ENCODE measurements around the gene NPAS3.

NPAS3 gene

GRCh38 chr14:33560718-33561431 lies 622.2 kb downstream of the NPAS3 start:
- no peak for DNase-seq (ENCODE audit: low spot score)

GRCh38 chr14:33561488-33562175 lies 623.0 kb downstream of the NPAS3 start:
- DNase-seq (ENCODE audit: low spot score): no peak

- no peak for DNase-seq (ENCODE audit: low spot score)
Observed at GRCh38 chr14:33563191-33563900, 624.7 kb downstream of the NPAS3 start.

GRCh38 chr14:33563901-33564197 lies 625.2 kb downstream of the NPAS3 start:
- no peak for DNase-seq (ENCODE audit: low spot score)

DNA sequence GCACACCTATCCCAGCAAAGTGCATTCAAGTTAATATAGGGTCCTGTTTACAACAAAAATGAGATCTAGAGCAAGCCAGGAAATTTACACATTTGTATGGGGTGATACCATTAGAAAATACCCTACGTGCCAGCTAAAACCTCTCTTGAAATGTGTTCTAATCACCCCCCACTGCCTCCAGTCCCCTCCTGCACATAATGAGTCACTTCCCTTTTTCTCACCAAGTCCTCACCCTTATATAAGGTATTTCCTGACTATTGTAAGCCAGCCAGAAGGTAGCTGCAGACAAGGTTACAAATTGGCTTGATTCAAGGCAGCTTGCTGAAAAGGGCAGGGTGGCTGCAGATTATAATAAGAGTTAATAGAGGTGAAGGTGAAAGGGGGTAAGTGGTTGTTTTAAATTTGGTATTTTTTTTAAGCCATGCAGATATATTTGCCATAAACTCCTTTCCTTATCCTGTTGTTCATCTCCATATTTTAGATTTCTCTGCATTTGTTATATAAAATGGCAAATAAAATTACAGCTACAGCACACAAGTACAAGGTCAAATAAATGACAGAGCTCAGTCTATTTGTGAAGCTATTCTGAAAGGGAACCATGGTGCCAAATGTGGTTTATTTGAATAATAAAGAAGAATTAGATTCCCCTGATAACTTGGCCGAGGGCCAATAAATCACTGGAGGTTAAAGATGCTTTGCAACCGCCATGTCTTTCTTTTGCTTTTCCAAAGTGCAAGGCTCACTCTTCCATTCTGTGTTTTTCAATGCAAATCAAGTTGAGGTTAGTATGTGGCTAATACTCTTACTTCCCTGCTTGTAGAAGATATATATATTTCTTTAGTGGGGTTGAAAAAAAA lies 626.3 kb downstream of the NPAS3 start:
- DNase-seq (ENCODE audit: low spot score): peak; percentile 14

DNA sequence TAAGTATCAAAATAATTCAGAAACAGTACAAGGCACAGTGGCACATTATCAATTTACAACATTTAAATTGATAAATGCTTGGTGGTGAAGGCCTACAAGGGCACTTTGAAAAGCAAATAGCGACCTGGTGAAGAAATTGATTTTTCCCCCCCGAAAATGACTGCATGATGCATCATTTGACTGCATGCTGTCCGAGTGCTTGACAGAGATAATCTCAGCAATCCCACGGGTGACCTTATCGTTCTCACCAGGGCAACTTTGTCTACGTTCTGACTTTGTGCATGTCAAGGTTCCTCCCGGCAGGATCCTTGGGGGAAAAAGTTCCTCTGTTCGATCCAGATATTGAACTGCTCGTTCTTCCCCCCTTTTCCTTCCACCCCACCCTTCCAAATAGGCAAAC lies 627.4 kb downstream of the NPAS3 start:
- DNase-seq (ENCODE audit: low spot score): no peak

DNA sequence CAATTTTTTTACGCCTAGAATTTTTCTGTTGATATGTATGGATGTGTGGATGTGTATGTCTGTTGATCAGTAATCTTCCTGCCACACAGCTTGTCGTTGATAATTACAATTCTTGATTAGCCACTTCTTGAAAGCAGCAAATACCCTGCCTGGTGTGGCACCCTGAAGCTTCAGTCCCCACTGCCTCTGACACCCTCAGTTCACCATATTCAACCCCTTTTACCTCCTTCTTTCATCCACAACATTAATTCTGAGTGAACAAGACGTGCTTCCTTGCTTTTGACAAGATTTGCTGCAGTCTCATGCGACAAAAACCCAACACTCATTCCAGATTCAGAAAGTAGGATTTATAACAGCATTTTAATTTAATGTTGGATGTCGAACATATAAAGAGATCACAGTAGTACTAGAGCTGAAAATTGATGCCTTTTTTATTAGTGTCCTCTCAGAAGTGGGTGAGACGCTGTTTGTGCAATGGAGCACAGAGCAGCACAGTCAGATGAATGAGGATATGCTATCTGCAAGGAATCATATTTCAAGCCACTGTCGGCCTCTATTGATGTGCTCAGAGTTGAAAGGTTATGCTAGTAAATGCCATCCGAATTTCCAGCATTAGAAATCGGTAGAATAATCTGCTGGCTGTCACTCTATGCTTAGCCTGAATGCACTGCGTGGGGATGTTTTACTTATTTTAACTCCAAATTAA lies 628.5 kb downstream of the NPAS3 start:
- DNase-seq (ENCODE audit: low spot score): no peak

DNA sequence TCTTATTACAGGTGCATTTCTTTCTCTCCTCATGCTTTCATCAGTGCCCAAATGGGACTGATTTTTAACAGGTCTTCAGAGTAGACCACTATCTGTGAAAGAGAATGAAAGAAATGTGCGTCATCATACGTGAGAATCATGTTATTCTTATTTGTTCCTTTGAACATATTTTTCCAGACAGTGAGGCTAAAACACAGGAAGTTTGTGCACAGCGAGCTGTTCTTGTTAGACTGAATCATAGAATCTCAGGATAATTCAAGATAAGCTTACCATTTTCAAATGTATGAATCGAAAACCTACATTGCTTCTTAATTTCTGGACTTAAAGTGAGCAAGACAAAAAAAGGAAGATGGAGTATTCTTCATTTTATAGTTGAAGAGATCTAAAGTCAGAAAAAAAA lies 629.1 kb downstream of the NPAS3 start:
- no peak for DNase-seq (ENCODE audit: low spot score)

GRCh38 chr14:33568935-33569579 lies 630.4 kb downstream of the NPAS3 start:
- no peak for DNase-seq (ENCODE audit: low spot score)

GRCh38 chr14:33569821-33570687 lies 631.4 kb downstream of the NPAS3 start:
- DNase-seq (ENCODE audit: low spot score): no peak

DNA sequence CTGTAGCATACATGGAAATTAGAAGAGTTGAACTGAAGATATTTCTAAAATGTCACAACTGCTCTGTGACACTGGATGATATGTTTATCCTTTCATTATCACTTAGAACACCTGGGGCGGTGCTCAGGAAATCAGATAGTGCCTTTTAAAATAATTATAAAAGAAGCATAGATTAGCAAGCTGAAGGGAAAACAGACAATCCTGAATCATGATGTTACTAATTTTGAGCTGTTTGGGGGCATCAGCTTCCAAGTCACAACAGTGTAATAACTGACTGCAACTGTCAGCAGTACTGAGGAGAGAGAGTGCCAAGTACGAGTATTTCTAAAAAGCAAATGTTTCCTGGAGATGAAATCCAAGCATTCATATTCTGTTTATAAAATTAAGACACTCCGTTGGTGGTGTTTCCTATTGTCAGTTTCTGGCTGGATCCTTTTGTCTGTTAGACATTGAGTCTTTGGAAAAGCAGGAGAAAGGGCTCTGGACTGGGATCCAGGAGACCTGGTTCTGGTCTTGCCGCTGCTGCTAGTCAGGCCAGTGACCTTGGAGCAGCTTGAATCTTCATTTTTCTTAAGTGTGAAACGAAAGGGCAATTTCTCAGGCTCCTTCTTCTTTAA lies 632.1 kb downstream of the NPAS3 start:
- no peak for DNase-seq (ENCODE audit: low spot score)

DNA sequence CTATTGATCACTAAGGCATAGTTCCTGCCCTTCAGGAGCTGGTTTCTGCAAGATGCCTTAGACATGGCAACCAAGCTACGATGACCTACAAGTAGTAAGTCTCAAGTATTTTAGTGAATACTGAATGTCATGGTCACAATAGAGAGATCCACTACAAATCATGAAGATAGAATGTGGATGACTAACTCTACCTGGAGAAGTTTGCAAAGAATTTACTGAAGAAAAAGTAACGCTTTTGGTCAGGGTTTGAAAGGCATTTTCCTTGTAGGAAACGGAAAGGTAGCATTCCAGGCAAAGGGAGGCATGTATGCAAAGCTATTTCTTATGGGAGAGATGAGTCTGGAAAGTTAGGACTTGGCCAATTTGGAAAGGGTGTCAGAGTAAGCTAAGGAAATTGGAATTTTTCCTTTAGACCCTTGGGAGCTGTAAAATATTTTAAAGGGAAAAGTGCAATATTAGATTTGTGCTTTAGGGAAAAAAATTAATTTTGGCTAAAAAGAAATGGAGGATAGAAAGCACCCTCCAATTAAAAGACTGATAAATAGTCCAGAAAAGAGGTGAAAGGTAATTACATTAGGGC lies 634.7 kb downstream of the NPAS3 start:
- no peak for DNase-seq (ENCODE audit: low spot score)

GRCh38 chr14:33576014-33576413 lies 637.3 kb downstream of the NPAS3 start:
- DNase-seq (ENCODE audit: low spot score): no peak

GRCh38 chr14:33578461-33579216 lies 640.0 kb downstream of the NPAS3 start:
- no peak for DNase-seq (ENCODE audit: low spot score)

GRCh38 chr14:33580231-33580749 lies 641.6 kb downstream of the NPAS3 start:
- DNase-seq (ENCODE audit: low spot score): no peak

DNA sequence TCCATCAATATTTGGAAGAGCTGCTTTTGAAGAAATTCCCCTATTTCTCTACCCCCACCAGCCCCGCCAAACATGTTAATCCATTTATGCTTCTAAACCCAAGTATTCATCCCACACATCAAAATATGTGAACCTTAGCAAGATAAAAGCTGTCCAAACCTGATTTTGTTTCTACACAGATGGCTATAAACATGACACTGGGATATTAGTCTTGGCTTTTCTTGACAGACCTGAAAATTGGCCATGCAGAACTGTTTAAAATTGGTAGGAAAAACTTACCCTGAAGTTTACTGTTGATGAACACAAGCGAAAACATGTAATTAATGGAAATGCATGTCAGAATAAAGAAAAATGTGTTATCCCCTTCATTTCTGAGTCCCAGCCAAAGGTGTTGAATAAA lies 642.2 kb downstream of the NPAS3 start:
- no peak for DNase-seq (ENCODE audit: low spot score)

- no peak for DNase-seq (ENCODE audit: low spot score)
Observed at GRCh38 chr14:33584697-33585096, 646.0 kb downstream of the NPAS3 start.

DNA sequence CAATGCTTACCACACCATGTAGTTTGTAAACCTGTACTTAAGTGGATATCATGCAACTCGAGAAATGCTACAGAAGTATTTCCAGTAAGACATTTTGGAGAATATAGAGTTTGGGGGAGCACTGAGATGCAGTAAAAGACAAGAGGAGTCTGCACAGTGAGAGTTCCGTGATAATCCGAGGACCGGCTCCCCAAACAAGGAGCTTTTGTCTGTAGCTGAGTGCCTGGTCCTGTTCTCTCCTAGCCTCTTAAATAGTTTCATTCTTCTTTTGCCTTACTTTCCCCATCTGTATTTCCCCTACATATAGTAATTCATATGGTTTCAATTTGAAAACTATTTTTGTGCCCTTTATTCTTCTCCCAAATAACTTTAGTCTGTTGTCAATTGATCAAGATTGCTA lies 648.1 kb downstream of the NPAS3 start:
- no peak for DNase-seq (ENCODE audit: low spot score)

Measured in iPS-NIHi11 (cell line).